Left lung (tissue), 10 donors: Measurements from ENCODE around the gene NEURL1B. TPM values are rescaled to one million over a fixed set of nuclear protein-coding genes. Genes with fewer than 3 reads are reported as not detected.
A peak's percentile ranks its signal among the peaks of the same experiment; 100 is the strongest.
"Not testable (repeated sequence)": the region's sequence is repeated elsewhere in the genome, so short reads cannot be mapped to it uniquely, and the experiment has no call there.

Source experiments
- ATAC-seq: fragments of 200-7000 bp; cut with Tn5 transposase; one replicate; pipeline ENCODE4 v1.9.1; 2020; ENCODE audit warnings: moderate library complexity
- DNase-seq, 4 donors: peaks; one replicate each; pipeline ENCODE4 v3.0.0-alpha.2; 2013 to 2020
- H3K27ac ChIP-seq, 2 donors: fragments of 200-600 bp; sonication (generic) in 1 of 2; one replicate each; pipeline versions ENCODE4 v1.5.0 to v1.8.0; 2020 to 2021
- H3K27me3 ChIP-seq, 2 donors: fragments of 200-600 bp; sonication (generic) in 1 of 2; one replicate each; pipeline versions ENCODE4 v1.5.0 to v1.8.0; 2020 to 2021
- H3K36me3 ChIP-seq, 2 donors: fragments of 200-600 bp; sonication (generic) in 1 of 2; one replicate each; pipeline versions ENCODE4 v1.5.0 to v1.8.0; 2020 to 2021
- H3K4me1 ChIP-seq, 2 donors: fragments of 200-600 bp; one replicate each; pipeline ENCODE4 v1.8.0; 2021
- H3K4me3 ChIP-seq, 2 donors: fragments of 200-600 bp; sonication (generic) in 1 of 2; one replicate each; pipeline versions ENCODE4 v1.5.0 to v1.8.0; 2020 to 2021; ENCODE audit warnings: mild to moderate bottlenecking in 1 of 2
- H3K9me3 ChIP-seq, 2 donors: fragments of 200-600 bp; sonication (generic) in 1 of 2; one replicate each; pipeline versions ENCODE4 v1.5.0 to v1.8.0; 2020 to 2021
- intact Hi-C, 2 donors: fragments of 100-400 bp; cut with DNase I; formaldehyde crosslinking; loops; one replicate each; pipeline versions ENCODE4 v1.11.2 to v1.14.2; 2022
- polyA plus RNA-seq, 6 donors: library from polyadenylated mRNA; unstranded; fragments of 120-200 nt; gene quantifications; one replicate each; pipeline ENCODE4 v1.2.1, GENCODE V29; 2013; ENCODE audit not compliant: insufficient read length in 6 of 6
- total RNA-seq, 2 donors: library from RNA; stranded (reverse); fragmentation: NEBNext Ultra II Directional; extraction: Animal tissue kit (Norgen Biotek cat#: 25700); gene quantifications; one replicate each; pipeline ENCODE4 v1.2.1, GENCODE V29; 2021
- TF ChIP-seq, protein P1 (sequence below), 2 donors: fragments of 200-600 bp; sonication (generic) in 1 of 2; IDR thresholded peaks; one replicate each; pipeline versions ENCODE4 v1.5.0 to v1.8.0; 2021; ENCODE audit warnings: antibody characterized with exemption in 2 of 2
- donor health status: DM: no; HTN: yes; CAD: no.
- donor health status: DM: no; HTN: no; CAD: no.

NEURL1B gene
- total and polyA plus RNA-seq, 8 donors, result 11.8 to 34.1 (median 29.1) TPM

DNA sequence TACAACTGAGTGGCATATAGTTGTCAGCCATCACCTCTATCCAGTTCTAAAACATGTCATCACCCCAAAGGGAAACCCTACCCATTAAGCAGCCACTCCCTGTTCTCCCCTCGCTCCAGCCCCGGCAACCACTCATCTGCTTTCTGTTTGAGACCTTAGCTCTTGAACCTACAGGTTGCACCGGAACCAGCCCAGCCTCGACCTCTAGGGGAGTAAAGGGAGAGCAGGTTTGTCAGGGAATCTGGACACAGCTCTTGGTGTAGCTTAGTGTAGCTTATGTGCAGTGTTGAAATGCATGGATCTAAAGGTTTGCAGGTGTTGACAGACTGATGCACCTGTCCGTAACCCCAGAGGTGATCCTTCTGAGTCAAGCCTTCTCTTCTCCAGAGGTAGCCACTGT, 30.0 kb downstream of the NEURL1B start:
- no peak for ATAC-seq
- Histone ChIP-seq H3K9me3 (no peaks in the 10 kb centered on the region), H3K27me3 (no peaks in the 10 kb centered on the region), H3K4me1 (no peaks in the 10 kb centered on the region), H3K36me3 (peaks cover 0 to 7% of the 10 kb centered on the region in 2 donors), H3K27ac (no peak overlapping the region), H3K4me3 (no peak overlapping the region)
- intact Hi-C loops, result no loop called here
- TF ChIP-seq, protein P1, sequence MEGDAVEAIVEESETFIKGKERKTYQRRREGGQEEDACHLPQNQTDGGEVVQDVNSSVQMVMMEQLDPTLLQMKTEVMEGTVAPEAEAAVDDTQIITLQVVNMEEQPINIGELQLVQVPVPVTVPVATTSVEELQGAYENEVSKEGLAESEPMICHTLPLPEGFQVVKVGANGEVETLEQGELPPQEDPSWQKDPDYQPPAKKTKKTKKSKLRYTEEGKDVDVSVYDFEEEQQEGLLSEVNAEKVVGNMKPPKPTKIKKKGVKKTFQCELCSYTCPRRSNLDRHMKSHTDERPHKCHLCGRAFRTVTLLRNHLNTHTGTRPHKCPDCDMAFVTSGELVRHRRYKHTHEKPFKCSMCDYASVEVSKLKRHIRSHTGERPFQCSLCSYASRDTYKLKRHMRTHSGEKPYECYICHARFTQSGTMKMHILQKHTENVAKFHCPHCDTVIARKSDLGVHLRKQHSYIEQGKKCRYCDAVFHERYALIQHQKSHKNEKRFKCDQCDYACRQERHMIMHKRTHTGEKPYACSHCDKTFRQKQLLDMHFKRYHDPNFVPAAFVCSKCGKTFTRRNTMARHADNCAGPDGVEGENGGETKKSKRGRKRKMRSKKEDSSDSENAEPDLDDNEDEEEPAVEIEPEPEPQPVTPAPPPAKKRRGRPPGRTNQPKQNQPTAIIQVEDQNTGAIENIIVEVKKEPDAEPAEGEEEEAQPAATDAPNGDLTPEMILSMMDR (IDR thresholded peaks at IDR 0.05), result no peak
- no peak for DNase-seq

DNA sequence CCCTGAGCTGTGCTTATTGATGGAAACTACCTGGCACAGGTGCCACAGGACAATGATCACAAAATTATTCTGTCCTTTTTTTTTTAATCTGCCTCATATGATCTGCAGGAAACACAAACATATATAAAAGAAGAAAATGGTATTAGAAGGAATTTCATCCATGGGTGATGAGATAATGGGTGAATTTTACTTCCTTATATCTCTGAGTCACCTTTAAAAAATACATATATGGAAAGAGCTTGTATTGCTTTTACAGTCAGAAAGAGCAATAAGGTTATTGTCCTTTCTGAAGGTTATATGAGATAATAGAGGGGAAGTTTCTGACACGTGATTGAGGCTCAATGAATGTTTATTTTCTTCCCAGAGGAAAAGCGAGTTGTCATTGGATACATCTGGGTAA, 31.6 kb downstream of the NEURL1B start:
- Histone ChIP-seq H3K4me3 (no peak overlapping the region), H3K4me1 (no peaks in the 10 kb centered on the region), H3K27ac (no peak overlapping the region), H3K9me3 (no peaks in the 10 kb centered on the region), H3K36me3 (peaks cover 0 to 7% of the 10 kb centered on the region in 2 donors), H3K27me3 (no peaks in the 10 kb centered on the region)
- ATAC-seq (no peak), DNase-seq (no peak)
- intact Hi-C loops, result no loop called here
- TF ChIP-seq, protein P1 (IDR thresholded peaks at IDR 0.05), result no peak

DNA sequence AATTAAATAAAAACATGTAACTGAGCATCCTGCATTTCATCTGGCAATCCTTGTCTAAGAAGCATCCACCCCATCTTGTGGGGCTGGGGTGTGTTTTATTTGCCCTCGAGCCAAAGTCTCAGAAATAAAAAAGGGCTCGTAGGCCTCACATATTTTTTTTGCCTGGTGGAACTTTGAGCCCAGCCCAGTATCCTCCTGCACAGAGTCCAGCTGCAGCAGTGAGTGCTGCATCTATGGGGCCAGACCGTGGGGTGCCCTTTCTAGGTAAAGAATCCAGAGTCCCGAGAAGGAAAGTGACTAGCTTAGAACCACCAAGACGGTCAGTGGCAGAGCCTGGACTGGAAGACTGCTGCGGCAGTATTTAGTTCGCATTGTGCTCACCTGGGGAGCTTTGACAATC, 33.1 kb downstream of the NEURL1B start:
- H3K4me3 ChIP-seq, result no peak overlapping the region
- no peaks in the 10 kb centered on the region for H3K27me3 ChIP-seq
- DNase-seq (no peak), ATAC-seq (no peak)
- intact Hi-C loops, result no loop called here
- TF ChIP-seq, protein P1 (IDR thresholded peaks at IDR 0.05), result no peak
- H3K36me3 ChIP-seq, result peaks cover 0 to 7% of the 10 kb centered on the region in 2 donors
- H3K4me1 ChIP-seq, result no peaks in the 10 kb centered on the region
- no peak overlapping the region for H3K27ac ChIP-seq
- no peaks in the 10 kb centered on the region for H3K9me3 ChIP-seq

DNA sequence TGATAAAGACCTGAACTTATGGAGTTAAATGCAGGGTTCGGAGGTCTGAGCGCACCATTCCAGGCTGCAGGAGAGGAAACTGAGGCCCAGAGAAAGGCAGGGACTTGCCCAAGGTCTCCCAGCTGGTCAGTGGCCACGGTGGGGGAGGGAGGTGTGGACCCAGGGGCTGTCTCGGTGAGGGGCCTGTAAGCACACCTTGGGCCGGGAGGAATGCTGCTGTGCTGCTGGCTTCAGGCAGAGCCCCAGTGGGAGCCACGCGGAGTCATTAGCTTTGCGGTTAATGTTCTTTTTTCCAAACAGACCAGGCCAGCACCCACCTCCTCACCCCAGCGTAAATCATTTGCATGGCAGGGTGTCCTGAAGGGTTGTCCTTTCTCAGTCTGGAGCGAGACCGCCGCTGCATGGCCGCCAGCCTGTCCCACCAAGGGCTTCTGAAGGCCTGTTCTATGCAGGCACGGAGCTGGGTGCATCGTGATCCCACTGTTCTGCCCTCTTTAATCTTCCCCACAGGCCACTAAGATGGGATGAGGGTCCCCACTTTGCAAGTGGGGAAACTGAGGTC, 35.9 kb downstream of the NEURL1B start:
- Histone ChIP-seq H3K4me3 (no peak overlapping the region), H3K27ac (no peak overlapping the region), H3K36me3 (no peaks in the 10 kb centered on the region), H3K9me3 (no peaks in the 10 kb centered on the region), H3K4me1 (no peaks in the 10 kb centered on the region), H3K27me3 (no peaks in the 10 kb centered on the region)
- DNase-seq (no peak), ATAC-seq (no peak)
- intact Hi-C loops, result no loop called here
- TF ChIP-seq, protein P1 (IDR thresholded peaks at IDR 0.05), result no peak

DNA sequence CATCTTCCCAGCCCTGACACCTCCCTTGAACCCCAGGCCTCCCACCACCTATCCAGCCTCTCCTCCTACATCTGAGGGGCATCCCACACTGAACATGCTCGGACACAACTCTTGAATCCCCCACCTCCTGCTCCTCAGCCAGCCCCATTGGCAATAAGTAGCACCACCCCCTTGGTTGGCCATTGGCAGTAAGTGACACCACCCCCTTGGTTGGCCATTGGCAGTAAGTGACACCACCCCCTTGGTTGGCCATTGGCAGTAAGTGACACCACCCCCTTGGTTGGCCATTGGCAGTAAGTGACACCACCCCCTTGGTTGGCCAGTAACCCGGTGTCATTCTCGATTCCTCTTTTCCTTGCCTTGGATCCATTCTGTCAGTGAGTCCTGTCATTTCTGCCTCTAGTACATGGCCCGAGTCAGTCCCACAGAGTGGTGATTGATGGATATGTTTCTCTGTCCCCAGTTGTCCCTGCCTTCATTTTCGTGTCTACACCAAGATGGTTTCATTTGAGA, 37.4 kb downstream of the NEURL1B start:
- H3K4me3 ChIP-seq, ATAC-seq, H3K4me1 ChIP-seq, H3K36me3 ChIP-seq, DNase-seq, intact Hi-C loops, H3K27ac ChIP-seq, H3K27me3 ChIP-seq, H3K9me3 ChIP-seq: not testable (repeated sequence)

DNA sequence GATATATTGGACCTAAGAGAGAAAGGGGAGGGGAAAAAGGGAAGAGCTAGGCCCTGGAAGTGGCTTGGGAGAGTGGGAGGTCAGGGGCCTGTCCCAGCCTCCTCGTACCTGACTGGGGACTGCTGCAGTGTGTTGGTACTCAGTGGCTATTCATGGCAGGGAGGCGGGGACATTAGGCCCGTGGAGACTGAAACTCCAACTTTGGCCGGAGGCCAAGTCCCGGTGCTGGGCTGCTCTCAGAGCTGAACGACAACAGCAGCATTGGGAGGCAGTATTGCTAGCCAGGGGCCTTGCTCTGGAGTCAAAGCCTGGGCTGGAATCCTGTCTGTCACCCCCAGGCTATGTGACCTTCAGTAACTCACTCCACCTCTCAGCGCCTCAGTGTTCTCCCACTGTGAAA, 37.8 kb downstream of the NEURL1B start:
- Histone ChIP-seq H3K27ac (no peak overlapping the region), H3K4me1 (no peaks in the 10 kb centered on the region), H3K36me3 (no peaks in the 10 kb centered on the region), H3K9me3 (no peaks in the 10 kb centered on the region), H3K4me3 (no peak overlapping the region), H3K27me3 (peaks cover 0 to 11% of the 10 kb centered on the region in 2 donors)
- TF ChIP-seq, protein P1 (IDR thresholded peaks at IDR 0.05), result no peak
- intact Hi-C loops, result no loop called here
- peak; percentile 88 for ATAC-seq
- peak in 2 of 4 donors; percentile 59 to 69 for DNase-seq
